Measurements from ENCODE around the gene NTRK1.

The NTRK1 gene

DNA sequence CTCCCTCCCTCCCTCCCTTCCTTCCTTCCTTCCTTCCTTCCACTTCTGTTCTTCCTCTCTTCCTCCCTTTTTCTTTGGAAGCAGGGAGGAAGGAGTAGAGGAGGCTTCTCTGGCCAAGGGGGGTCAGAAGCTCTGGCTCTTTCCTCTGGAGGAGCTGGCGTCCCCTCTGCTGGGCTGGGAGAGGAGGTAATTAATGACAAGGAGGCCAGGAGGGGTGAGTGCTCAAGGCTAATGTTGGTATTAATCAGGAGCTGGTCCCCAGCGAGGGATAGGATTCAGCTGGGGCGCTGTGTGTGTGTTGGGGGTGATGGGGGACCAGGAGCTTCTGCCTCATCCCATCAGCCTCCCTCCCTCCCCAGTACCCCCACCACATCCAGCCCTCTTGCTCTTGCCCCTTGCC lies 26.7 kb downstream of the NTRK1 start:
- CTCF ChIA-PET, result interaction anchor here (0.5 to 10.2 kb wide), 8 partner anchors 27 to 207 kb away, joined by 4 to 199 read pairs (median 14); partner anchors contain the start of genes INSRR, LRRC71 and NTRK1
- TF ChIP-seq IKZF3 (tag by site-specific recombination; IDR thresholded peaks at IDR 0.05) (no peak), ZNF266 (tag by site-specific recombination; IDR thresholded peaks at IDR 0.05; ENCODE audit: low read depth) (no peak), ZEB2 (tag by site-specific recombination; IDR thresholded peaks at IDR 0.05) (no peak), ZNF549 (tag by site-specific recombination; IDR thresholded peaks at IDR 0.05) (no peak), GLIS1 (tag by site-specific recombination; IDR thresholded peaks at IDR 0.05) (no peak), ZNF777 (tag by site-specific recombination; IDR thresholded peaks at IDR 0.05; ENCODE audit: borderline replicate concordance) (no peak), ZNF510 (tag by site-specific recombination; IDR thresholded peaks at IDR 0.05; ENCODE audit: insufficient replicate concordance) (no peak), ZNF585B (tag by site-specific recombination; IDR thresholded peaks at IDR 0.05) (no peak), ZNF426 (tag by site-specific recombination; IDR thresholded peaks at IDR 0.05) (no peak), ZNF366 (tag by site-specific recombination; conservative IDR thresholded peaks at IDR 0.05) (no peak)
- TF ChIP-seq, protein P1, sequence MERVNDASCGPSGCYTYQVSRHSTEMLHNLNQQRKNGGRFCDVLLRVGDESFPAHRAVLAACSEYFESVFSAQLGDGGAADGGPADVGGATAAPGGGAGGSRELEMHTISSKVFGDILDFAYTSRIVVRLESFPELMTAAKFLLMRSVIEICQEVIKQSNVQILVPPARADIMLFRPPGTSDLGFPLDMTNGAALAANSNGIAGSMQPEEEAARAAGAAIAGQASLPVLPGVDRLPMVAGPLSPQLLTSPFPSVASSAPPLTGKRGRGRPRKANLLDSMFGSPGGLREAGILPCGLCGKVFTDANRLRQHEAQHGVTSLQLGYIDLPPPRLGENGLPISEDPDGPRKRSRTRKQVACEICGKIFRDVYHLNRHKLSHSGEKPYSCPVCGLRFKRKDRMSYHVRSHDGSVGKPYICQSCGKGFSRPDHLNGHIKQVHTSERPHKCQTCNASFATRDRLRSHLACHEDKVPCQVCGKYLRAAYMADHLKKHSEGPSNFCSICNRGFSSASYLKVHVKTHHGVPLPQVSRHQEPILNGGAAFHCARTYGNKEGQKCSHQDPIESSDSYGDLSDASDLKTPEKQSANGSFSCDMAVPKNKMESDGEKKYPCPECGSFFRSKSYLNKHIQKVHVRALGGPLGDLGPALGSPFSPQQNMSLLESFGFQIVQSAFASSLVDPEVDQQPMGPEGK (tag by site-specific recombination; IDR thresholded peaks at IDR 0.05), result no peak
- TF ChIP-seq, protein P2, sequence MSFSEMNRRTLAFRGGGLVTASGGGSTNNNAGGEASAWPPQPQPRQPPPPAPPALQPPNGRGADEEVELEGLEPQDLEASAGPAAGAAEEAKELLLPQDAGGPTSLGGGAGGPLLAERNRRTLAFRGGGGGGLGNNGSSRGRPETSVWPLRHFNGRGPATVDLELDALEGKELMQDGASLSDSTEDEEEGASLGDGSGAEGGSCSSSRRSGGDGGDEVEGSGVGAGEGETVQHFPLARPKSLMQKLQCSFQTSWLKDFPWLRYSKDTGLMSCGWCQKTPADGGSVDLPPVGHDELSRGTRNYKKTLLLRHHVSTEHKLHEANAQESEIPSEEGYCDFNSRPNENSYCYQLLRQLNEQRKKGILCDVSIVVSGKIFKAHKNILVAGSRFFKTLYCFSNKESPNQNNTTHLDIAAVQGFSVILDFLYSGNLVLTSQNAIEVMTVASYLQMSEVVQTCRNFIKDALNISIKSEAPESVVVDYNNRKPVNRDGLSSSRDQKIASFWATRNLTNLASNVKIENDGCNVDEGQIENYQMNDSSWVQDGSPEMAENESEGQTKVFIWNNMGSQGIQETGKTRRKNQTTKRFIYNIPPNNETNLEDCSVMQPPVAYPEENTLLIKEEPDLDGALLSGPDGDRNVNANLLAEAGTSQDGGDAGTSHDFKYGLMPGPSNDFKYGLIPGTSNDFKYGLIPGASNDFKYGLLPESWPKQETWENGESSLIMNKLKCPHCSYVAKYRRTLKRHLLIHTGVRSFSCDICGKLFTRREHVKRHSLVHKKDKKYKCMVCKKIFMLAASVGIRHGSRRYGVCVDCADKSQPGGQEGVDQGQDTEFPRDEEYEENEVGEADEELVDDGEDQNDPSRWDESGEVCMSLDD (tag by site-specific recombination; IDR thresholded peaks at IDR 0.05), result no peak
- TF ChIP-seq, protein P3, sequence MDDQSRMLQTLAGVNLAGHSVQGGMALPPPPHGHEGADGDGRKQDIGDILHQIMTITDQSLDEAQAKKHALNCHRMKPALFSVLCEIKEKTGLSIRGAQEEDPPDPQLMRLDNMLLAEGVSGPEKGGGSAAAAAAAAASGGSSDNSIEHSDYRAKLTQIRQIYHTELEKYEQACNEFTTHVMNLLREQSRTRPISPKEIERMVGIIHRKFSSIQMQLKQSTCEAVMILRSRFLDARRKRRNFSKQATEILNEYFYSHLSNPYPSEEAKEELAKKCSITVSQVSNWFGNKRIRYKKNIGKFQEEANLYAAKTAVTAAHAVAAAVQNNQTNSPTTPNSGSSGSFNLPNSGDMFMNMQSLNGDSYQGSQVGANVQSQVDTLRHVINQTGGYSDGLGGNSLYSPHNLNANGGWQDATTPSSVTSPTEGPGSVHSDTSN (CRISPR knock-in tag; IDR thresholded peaks at IDR 0.05), result no peak
- TF ChIP-seq, protein P4, sequence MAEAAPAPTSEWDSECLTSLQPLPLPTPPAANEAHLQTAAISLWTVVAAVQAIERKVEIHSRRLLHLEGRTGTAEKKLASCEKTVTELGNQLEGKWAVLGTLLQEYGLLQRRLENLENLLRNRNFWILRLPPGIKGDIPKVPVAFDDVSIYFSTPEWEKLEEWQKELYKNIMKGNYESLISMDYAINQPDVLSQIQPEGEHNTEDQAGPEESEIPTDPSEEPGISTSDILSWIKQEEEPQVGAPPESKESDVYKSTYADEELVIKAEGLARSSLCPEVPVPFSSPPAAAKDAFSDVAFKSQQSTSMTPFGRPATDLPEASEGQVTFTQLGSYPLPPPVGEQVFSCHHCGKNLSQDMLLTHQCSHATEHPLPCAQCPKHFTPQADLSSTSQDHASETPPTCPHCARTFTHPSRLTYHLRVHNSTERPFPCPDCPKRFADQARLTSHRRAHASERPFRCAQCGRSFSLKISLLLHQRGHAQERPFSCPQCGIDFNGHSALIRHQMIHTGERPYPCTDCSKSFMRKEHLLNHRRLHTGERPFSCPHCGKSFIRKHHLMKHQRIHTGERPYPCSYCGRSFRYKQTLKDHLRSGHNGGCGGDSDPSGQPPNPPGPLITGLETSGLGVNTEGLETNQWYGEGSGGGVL (tag by site-specific recombination; IDR thresholded peaks at IDR 0.05), result no peak
- TF ChIP-seq, protein P5, sequence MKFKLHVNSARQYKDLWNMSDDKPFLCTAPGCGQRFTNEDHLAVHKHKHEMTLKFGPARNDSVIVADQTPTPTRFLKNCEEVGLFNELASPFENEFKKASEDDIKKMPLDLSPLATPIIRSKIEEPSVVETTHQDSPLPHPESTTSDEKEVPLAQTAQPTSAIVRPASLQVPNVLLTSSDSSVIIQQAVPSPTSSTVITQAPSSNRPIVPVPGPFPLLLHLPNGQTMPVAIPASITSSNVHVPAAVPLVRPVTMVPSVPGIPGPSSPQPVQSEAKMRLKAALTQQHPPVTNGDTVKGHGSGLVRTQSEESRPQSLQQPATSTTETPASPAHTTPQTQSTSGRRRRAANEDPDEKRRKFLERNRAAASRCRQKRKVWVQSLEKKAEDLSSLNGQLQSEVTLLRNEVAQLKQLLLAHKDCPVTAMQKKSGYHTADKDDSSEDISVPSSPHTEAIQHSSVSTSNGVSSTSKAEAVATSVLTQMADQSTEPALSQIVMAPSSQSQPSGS (tag by site-specific recombination; IDR thresholded peaks at IDR 0.05; ENCODE audit: low read depth), result no peak
- no peaks in the 10 kb centered on the region for H3K36me3 ChIP-seq (ENCODE audit: control insufficient read depth in 2 of 2, insufficient read depth in 1 of 2, low read length in 2 of 2)
- POLR2A ChIA-PET, result interaction anchor here (0.9 to 1.4 kb wide), 2 partner anchors 27 to 46 kb away, joined by 5 to 8 read pairs; partner anchors contain the start of gene NTRK1
- H3K9me3 ChIP-seq (ENCODE audit: control insufficient read depth, insufficient read depth, low read depth, low read length), result no peaks in the 10 kb centered on the region
- H3K4me1 ChIP-seq (ENCODE audit: control insufficient read depth, insufficient read depth, low read length), result no peaks in the 10 kb centered on the region
- H3K4me3 ChIP-seq (ENCODE audit: low read depth, low read length), result no peak overlapping the region
- no peak overlapping the region for H3K27ac ChIP-seq (ENCODE audit: extremely low read depth, low read depth, low read length)

All from HEK293 (cell line).